Liver (tissue), 9 donors: ENCODE data around the gene ZSCAN5A. TPM values are rescaled to one million over a fixed set of nuclear protein-coding genes. Genes with fewer than 3 reads are reported as not detected.

Experiments
- DNase-seq: peaks from one replicate; pipeline ENCODE4 v3.0.0-alpha.2; 2017; ENCODE audit warnings: low spot score
- H3K27ac ChIP-seq, 2 donors: one replicate each; pipeline ENCODE4 v1.7.0; 2013; ENCODE audit warnings: inconsistent platforms in 2 of 2, low read length in 2 of 2, control low read depth in 1 of 2, low read depth in 1 of 2, mild to moderate bottlenecking in 1 of 2
- H3K27me3 ChIP-seq, 4 donors: one replicate each; pipeline versions ENCODE4 v1.6.1 to v1.7.0; 2013; ENCODE audit warnings: low read length in 3 of 4, inconsistent platforms in 1 of 4, mild to moderate bottlenecking in 1 of 4, moderate library complexity in 1 of 4; ENCODE audit not compliant: control insufficient read depth in 4 of 4, insufficient read depth in 4 of 4
- H3K36me3 ChIP-seq, 4 donors: one replicate each; pipeline versions ENCODE4 v1.6.1 to v1.7.0; 2013; ENCODE audit warnings: low read length in 3 of 4, mild to moderate bottlenecking in 3 of 4, low read depth in 1 of 4, moderate library complexity in 1 of 4; ENCODE audit not compliant: control insufficient read depth in 4 of 4, insufficient read depth in 3 of 4
- H3K4me1 ChIP-seq, 4 donors: one replicate each; pipeline versions ENCODE4 v1.6.1 to v1.7.0; 2013; ENCODE audit warnings: low read length in 3 of 4, mild to moderate bottlenecking in 3 of 4, moderate library complexity in 1 of 4; ENCODE audit not compliant: control insufficient read depth in 4 of 4, insufficient read depth in 4 of 4
- H3K4me3 ChIP-seq, 3 donors: one replicate each; pipeline versions ENCODE4 v1.6.1 to v1.7.0; 2013; ENCODE audit warnings: low read length in 3 of 3, control low read depth in 1 of 3, low read depth in 1 of 3, mild to moderate bottlenecking in 1 of 3
- H3K9ac ChIP-seq, 2 donors: one replicate each; pipeline ENCODE4 v1.7.0; 2013; ENCODE audit warnings: low read length in 2 of 2, mild to moderate bottlenecking in 2 of 2, moderate library complexity in 2 of 2, control low read depth in 1 of 2, low read depth in 1 of 2
- H3K9me3 ChIP-seq, 4 donors: one replicate each; pipeline versions ENCODE4 v1.6.1 to v1.7.0; 2013; ENCODE audit warnings: low read length in 3 of 4; ENCODE audit not compliant: control insufficient read depth in 4 of 4
- ATF3 ChIP-seq: IDR thresholded peaks from 2 replicates; pipeline ENCODE4 v1.6.1; 2016; ENCODE audit warnings: antibody characterized with exemption
- CTCF ChIP-seq: fragments of 150-350 bp; IDR thresholded peaks from 2 replicates; pipeline ENCODE4 v1.5.1; 2017; ENCODE audit warnings: improper control_type of control experiment, low read depth, low read length; ENCODE audit not compliant: missing input control
- EGR1 ChIP-seq, 2 donors: IDR thresholded peaks; 2 replicates each; pipeline ENCODE4 v1.6.1; 2016 to 2018; ENCODE audit warnings: antibody characterized with exemption in 2 of 2, low read depth in 2 of 2
- FOXA1 ChIP-seq: IDR thresholded peaks from 2 replicates; pipeline ENCODE4 v1.6.1; 2016; ENCODE audit warnings: antibody characterized with exemption
- FOXA2 ChIP-seq: IDR thresholded peaks from 2 replicates; pipeline ENCODE4 v1.6.1; 2016; ENCODE audit warnings: antibody characterized with exemption
- GABPA ChIP-seq, 2 donors: IDR thresholded peaks in 1 of 2; conservative IDR thresholded peaks in 1 of 2; 2 replicates each; pipeline ENCODE4 v1.6.1; 2016; ENCODE audit warnings: antibody characterized with exemption in 2 of 2, mild to moderate bottlenecking in 1 of 2, moderate library complexity in 1 of 2
- HNF4A ChIP-seq, 2 donors: conservative IDR thresholded peaks; 2 replicates each; pipeline ENCODE4 v1.6.1; 2016; ENCODE audit warnings: antibody characterized with exemption in 2 of 2, mild to moderate bottlenecking in 2 of 2
- HNF4G ChIP-seq: IDR thresholded peaks from 2 replicates; pipeline ENCODE4 v1.6.1; 2016; ENCODE audit warnings: antibody characterized with exemption
- JUND ChIP-seq, 2 donors: IDR thresholded peaks; 2 replicates each; pipeline ENCODE4 v1.6.1; 2016; ENCODE audit warnings: antibody characterized with exemption in 2 of 2
- MAX ChIP-seq: IDR thresholded peaks from 2 replicates; pipeline ENCODE4 v1.6.1; 2016; ENCODE audit warnings: antibody characterized with exemption
- NR2F2 ChIP-seq: IDR thresholded peaks from 2 replicates; pipeline ENCODE4 v1.6.1; 2016; ENCODE audit warnings: antibody characterized with exemption
- RAD21 ChIP-seq, 2 donors: IDR thresholded peaks; 2 replicates each; pipeline ENCODE4 v1.6.1; 2016; ENCODE audit warnings: antibody characterized with exemption in 2 of 2, mild to moderate bottlenecking in 2 of 2
- RXRA ChIP-seq, 2 donors: IDR thresholded peaks; 2 replicates each; pipeline ENCODE4 v1.6.1; 2017 to 2018; ENCODE audit warnings: antibody characterized with exemption in 2 of 2, mild to moderate bottlenecking in 1 of 2
- SP1 ChIP-seq: IDR thresholded peaks from 2 replicates; pipeline ENCODE4 v1.6.1; 2018; ENCODE audit warnings: antibody characterized with exemption, mild to moderate bottlenecking
- WGBS: extraction: QIAGEN DNeasy Blood & Tissue Kit; methylation state at CpG from one replicate; pipeline ENCODE4 v1.1.7; 2013; 5-methylcytosine and 5-hydroxymethylcytosine counted together
- polyA plus RNA-seq, 2 donors: library from polyadenylated mRNA; stranded (reverse) in 1 of 2; unstranded in 1 of 2; fragments of 200-250 nt in 1 of 2; fragments of >200 nt in 1 of 2; fragmentation: Nextera tagmentation in 1 of 2; extraction: Ambion mirVana in 1 of 2; gene quantifications; one replicate each; pipeline versions ENCODE4 v1.2.1 to v1.2.3, GENCODE V29; 2013 to 2015
- total RNA-seq, 2 donors: library from RNA; depleted of rRNA; stranded (reverse); fragments of >200 nt; gene quantifications; one replicate each; pipeline ENCODE4 v1.2.3, GENCODE V29; 2014
- TF ChIP-seq, protein P1 (sequence below): IDR thresholded peaks from 2 replicates; pipeline ENCODE4 v1.6.1; 2016; ENCODE audit warnings: antibody characterized with exemption, mild to moderate bottlenecking
- donor health status: healthy.
- donor health status: healthy.
- donor health status: healthy.
- donor health status: healthy.
- donor health status: healthy.

Gene ZSCAN5A
- total and polyA plus RNA-seq, 4 donors, result 2.2 to 9.6 (median 5.0) TPM

- H3K27ac ChIP-seq, result no peak overlapping the region
- no peak overlapping the region for H3K4me3 ChIP-seq
- H3K4me1 ChIP-seq, result no peaks in the 10 kb centered on the region
- H3K9me3 ChIP-seq, result no peaks in the 10 kb centered on the region
- peaks cover 0 to 9% (median 5%) of the 10 kb centered on the region in 4 donors for H3K36me3 ChIP-seq
- H3K27me3 ChIP-seq, result no peaks in the 10 kb centered on the region
- TF ChIP-seq RAD21 (IDR thresholded peaks at IDR 0.05) (no peak), FOXA2 (no peak), SP1 (no peak), FOXA1 (no peak), GABPA (IDR thresholded peaks at IDR 0.05 in 1 of 2, conservative IDR thresholded peaks at IDR 0.05 in 1 of 2) (no peak), HNF4G (no peak), EGR1 (IDR thresholded peaks at IDR 0.05; ENCODE audit: low read depth in 2 of 2) (no peak)
- 97% methylated on average over 22 of the region's 22 CpGs for WGBS
- no peak for DNase-seq
- H3K9ac ChIP-seq, result no peak overlapping the region
These were observed 18.8 kb downstream of the ZSCAN5A start for GRCh38 chr19:56295531-56296455.

- Histone ChIP-seq H3K36me3 (peaks cover 0 to 9% (median 5%) of the 10 kb centered on the region in 4 donors), H3K27ac (no peak overlapping the region), H3K9ac (no peak overlapping the region), H3K4me3 (no peak overlapping the region), H3K27me3 (no peaks in the 10 kb centered on the region), H3K4me1 (no peaks in the 10 kb centered on the region), H3K9me3 (no peaks in the 10 kb centered on the region)
- WGBS, result 88% methylated on average over 4 of the region's 4 CpGs
- DNase-seq, result no peak
- TF ChIP-seq ATF3, result no peak
- TF ChIP-seq MAX, result no peak
- TF ChIP-seq, protein P1, sequence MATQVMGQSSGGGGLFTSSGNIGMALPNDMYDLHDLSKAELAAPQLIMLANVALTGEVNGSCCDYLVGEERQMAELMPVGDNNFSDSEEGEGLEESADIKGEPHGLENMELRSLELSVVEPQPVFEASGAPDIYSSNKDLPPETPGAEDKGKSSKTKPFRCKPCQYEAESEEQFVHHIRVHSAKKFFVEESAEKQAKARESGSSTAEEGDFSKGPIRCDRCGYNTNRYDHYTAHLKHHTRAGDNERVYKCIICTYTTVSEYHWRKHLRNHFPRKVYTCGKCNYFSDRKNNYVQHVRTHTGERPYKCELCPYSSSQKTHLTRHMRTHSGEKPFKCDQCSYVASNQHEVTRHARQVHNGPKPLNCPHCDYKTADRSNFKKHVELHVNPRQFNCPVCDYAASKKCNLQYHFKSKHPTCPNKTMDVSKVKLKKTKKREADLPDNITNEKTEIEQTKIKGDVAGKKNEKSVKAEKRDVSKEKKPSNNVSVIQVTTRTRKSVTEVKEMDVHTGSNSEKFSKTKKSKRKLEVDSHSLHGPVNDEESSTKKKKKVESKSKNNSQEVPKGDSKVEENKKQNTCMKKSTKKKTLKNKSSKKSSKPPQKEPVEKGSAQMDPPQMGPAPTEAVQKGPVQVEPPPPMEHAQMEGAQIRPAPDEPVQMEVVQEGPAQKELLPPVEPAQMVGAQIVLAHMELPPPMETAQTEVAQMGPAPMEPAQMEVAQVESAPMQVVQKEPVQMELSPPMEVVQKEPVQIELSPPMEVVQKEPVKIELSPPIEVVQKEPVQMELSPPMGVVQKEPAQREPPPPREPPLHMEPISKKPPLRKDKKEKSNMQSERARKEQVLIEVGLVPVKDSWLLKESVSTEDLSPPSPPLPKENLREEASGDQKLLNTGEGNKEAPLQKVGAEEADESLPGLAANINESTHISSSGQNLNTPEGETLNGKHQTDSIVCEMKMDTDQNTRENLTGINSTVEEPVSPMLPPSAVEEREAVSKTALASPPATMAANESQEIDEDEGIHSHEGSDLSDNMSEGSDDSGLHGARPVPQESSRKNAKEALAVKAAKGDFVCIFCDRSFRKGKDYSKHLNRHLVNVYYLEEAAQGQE, result no peak
- no peak for TF ChIP-seq HNF4A (conservative IDR thresholded peaks at IDR 0.05)
- no peak for TF ChIP-seq JUND (IDR thresholded peaks at IDR 0.05)
- no peak for TF ChIP-seq RXRA (IDR thresholded peaks at IDR 0.05)
- TF ChIP-seq HNF4G, result no peak
- no peak for TF ChIP-seq GABPA (IDR thresholded peaks at IDR 0.05 in 1 of 2, conservative IDR thresholded peaks at IDR 0.05 in 1 of 2)
These were observed 20.1 kb downstream of the ZSCAN5A start for GRCh38 chr19:56294549-56294948.

- Histone ChIP-seq H3K27ac (no peak overlapping the region), H3K4me1 (no peaks in the 10 kb centered on the region), H3K9me3 (no peaks in the 10 kb centered on the region), H3K9ac (no peak overlapping the region), H3K4me3 (no peak overlapping the region), H3K36me3 (peaks cover 0 to 9% (median 5%) of the 10 kb centered on the region in 4 donors), H3K27me3 (no peaks in the 10 kb centered on the region)
- 92% methylated on average over 6 of the region's 6 CpGs for WGBS
- TF ChIP-seq CTCF, result no peak
- TF ChIP-seq SP1, result no peak
- TF ChIP-seq, protein P1, result no peak
- no peak for TF ChIP-seq HNF4A (conservative IDR thresholded peaks at IDR 0.05)
- TF ChIP-seq NR2F2, result no peak
- no peak for TF ChIP-seq FOXA2
- no peak for TF ChIP-seq HNF4G
- TF ChIP-seq ATF3, result no peak
- DNase-seq, result no peak
These were observed 22.8 kb downstream of the ZSCAN5A start for GRCh38 chr19:56291867-56292266.
